TTC549 (cell line): ENCODE measurements around the gene KMT5C.
A peak's percentile ranks its signal among the peaks of the same experiment; 100 is the strongest.

Source experiments
- FAIRE-seq: peaks from 2 replicates; lab custom pipeline; 2012; peaks lifted over from hg19 to GRCh38; lab: Jason Lieb, UNC

KMT5C gene

GRCh38 chr19:55368701-55369563 lies 29.3 kb downstream of the KMT5C start:
- FAIRE-seq, result no peak

GRCh38 chr19:55369653-55370304 lies 30.1 kb downstream of the KMT5C start:
- no peak for FAIRE-seq

GRCh38 chr19:55370305-55370988 lies 30.8 kb downstream of the KMT5C start, which contains the start of gene IL11:
IL11 (minus strand) TSS chr19:55370463; CDS start chr19:55370310, 153 bp downstream.
- FAIRE-seq, result no peak

GRCh38 chr19:55372316-55373081 lies 32.8 kb downstream of the KMT5C start:
- FAIRE-seq, result no peak

GRCh38 chr19:55373306-55373992 lies 33.8 kb downstream of the KMT5C start:
- no peak for FAIRE-seq

- FAIRE-seq, result no peak
Measured at GRCh38 chr19:55373993-55374757, 34.5 kb downstream of the KMT5C start.

GRCh38 chr19:55376241-55376933 lies 36.7 kb downstream of the KMT5C start, which contains the start of gene TMEM190:
TMEM190 (plus strand) TSS chr19:55376826; CDS start chr19:55376854, 28 bp downstream.
- FAIRE-seq, result no peak

GRCh38 chr19:55377356-55378131 lies 37.9 kb downstream of the KMT5C start:
- no peak for FAIRE-seq

GRCh38 chr19:55379174-55379573 lies 39.5 kb downstream of the KMT5C start:
- no peak for FAIRE-seq

GRCh38 chr19:55382013-55382412 lies 42.3 kb downstream of the KMT5C start:
- no peak for FAIRE-seq

GRCh38 chr19:55382522-55383054 lies 42.9 kb downstream of the KMT5C start:
- FAIRE-seq, result no peak

GRCh38 chr19:55383279-55384130 lies 43.8 kb downstream of the KMT5C start:
- FAIRE-seq, result no peak

- FAIRE-seq, result no peak
Measured at GRCh38 chr19:55384131-55384919, 44.6 kb downstream of the KMT5C start, which contains the start of gene TMEM238. TMEM238 (minus strand) TSS chr19:55384292; CDS start chr19:55384259, 33 bp downstream.

GRCh38 chr19:55384920-55385723 lies 45.4 kb downstream of the KMT5C start:
- no peak for FAIRE-seq

GRCh38 chr19:55385724-55386492 lies 46.2 kb downstream of the KMT5C start, which contains the start of gene RPL28:
RPL28 (plus strand) TSS chr19:55385932; CDS start chr19:55386358, 426 bp downstream.
- peak; percentile 92 for FAIRE-seq
